IPS DF 6.9 (cell line): ENCODE results near the gene ATL3.
"Not testable (repeated sequence)": the region's sequence is repeated elsewhere in the genome, so short reads cannot be mapped to it uniquely, and the experiment has no call there.

Experiments used
- DNase-seq: peaks from one replicate; pipeline ENCODE4 v3.0.0-alpha.2; 2013; ENCODE audit warnings: low read depth, low spot score
- H3K27ac ChIP-seq: one replicate; pipeline ENCODE4 v1.5.1; 2013; ENCODE audit warnings: low read length, control low read depth
- H3K27me3 ChIP-seq: 2 replicates; pipeline ENCODE4 v1.6.1; 2013; ENCODE audit warnings: mild to moderate bottlenecking, low read length; ENCODE audit not compliant: control insufficient read depth, insufficient read depth
- H3K36me3 ChIP-seq: 2 replicates; pipeline ENCODE4 v1.6.1; 2013; ENCODE audit warnings: low read length; ENCODE audit not compliant: control insufficient read depth, insufficient read depth
- H3K4me1 ChIP-seq: 2 replicates; pipeline ENCODE4 v1.6.1; 2013; ENCODE audit warnings: low read length; ENCODE audit not compliant: control insufficient read depth, insufficient read depth
- H3K4me3 ChIP-seq: 2 replicates; pipeline ENCODE4 v1.5.1; 2013; ENCODE audit warnings: mild to moderate bottlenecking, low read length
- H3K9me3 ChIP-seq: 2 replicates; pipeline ENCODE4 v1.6.1; 2013; ENCODE audit warnings: low read length, inconsistent platforms; ENCODE audit not compliant: control insufficient read depth, insufficient read depth
- WGBS: extraction: QIAGEN DNeasy Blood & Tissue Kit; methylation state at CpG from one replicate; pipeline ENCODE4 v1.1.7; 2013; ENCODE audit warnings: mixed read lengths, missing lambda C conversion rate; ENCODE audit not compliant: insufficient read length, insufficient coverage; 5-methylcytosine and 5-hydroxymethylcytosine counted together

Gene ATL3

GRCh38 chr11:63590024-63590788 lies 81.0 kb downstream of the ATL3 start:
- DNase-seq = no peak
- H3K36me3 ChIP-seq = peaks cover 3% of the 10 kb centered on the region
- no peak overlapping the region for H3K27ac ChIP-seq
- H3K4me3 ChIP-seq = no peak overlapping the region
- H3K27me3 ChIP-seq = no peaks in the 10 kb centered on the region
- H3K4me1 ChIP-seq = no peaks in the 10 kb centered on the region
- WGBS = no CpG with 5 or more reads among the region's 18 CpGs
- no peaks in the 10 kb centered on the region for H3K9me3 ChIP-seq

- no peaks in the 10 kb centered on the region for H3K9me3 ChIP-seq
- no peaks in the 10 kb centered on the region for H3K4me1 ChIP-seq
- H3K27me3 ChIP-seq = no peaks in the 10 kb centered on the region
- no peak overlapping the region for H3K4me3 ChIP-seq
- DNase-seq = no peak
- no CpG with 5 or more reads among the region's 3 CpGs for WGBS
- no peak overlapping the region for H3K27ac ChIP-seq
- peaks cover 3% of the 10 kb centered on the region for H3K36me3 ChIP-seq
These were observed 82.2 kb downstream of the ATL3 start for GRCh38 chr11:63589000-63589399.

- Histone ChIP-seq H3K9me3 (no peaks in the 10 kb centered on the region), H3K27me3 (no peaks in the 10 kb centered on the region), H3K4me3 (no peak overlapping the region), H3K36me3 (peaks cover 10% of the 10 kb centered on the region), H3K4me1 (no peaks in the 10 kb centered on the region), H3K27ac (no peak overlapping the region)
- DNase-seq = no peak
- no CpG with 5 or more reads among the region's 6 CpGs for WGBS
These were observed 84.6 kb downstream of the ATL3 start for GRCh38 chr11:63586451-63587166.

- Histone ChIP-seq H3K27ac (no peak overlapping the region), H3K9me3 (no peaks in the 10 kb centered on the region; the same call in none of the 2 replicates), H3K4me3 (no peak overlapping the region), H3K4me1 (no peaks in the 10 kb centered on the region), H3K27me3 (no peaks in the 10 kb centered on the region), H3K36me3 (peaks cover 16% of the 10 kb centered on the region; the same call in 1 of the 2 replicates)
- DNase-seq = no peak
These were observed 87.9 kb downstream of the ATL3 start for GRCh38 chr11:63583357-63583677.

- peaks cover 16% of the 10 kb centered on the region; the same call in 1 of the 2 replicates for H3K36me3 ChIP-seq
- WGBS = no CpG with 5 or more reads among the region's 7 CpGs
These were observed 90.0 kb downstream of the ATL3 start for GRCh38 chr11:63581224-63581623.

GRCh38 chr11:63578882-63579281 lies 92.3 kb downstream of the ATL3 start:
- no CpG with 5 or more reads among the region's 3 CpGs for WGBS
- not testable (repeated sequence) for DNase-seq

More at GRCh38 chr11:63581224-63581623, 90.0 kb downstream of the ATL3 start:
- DNase-seq, H3K4me3 ChIP-seq, H3K27me3 ChIP-seq, H3K27ac ChIP-seq, H3K9me3 ChIP-seq, H3K4me1 ChIP-seq: not testable (repeated sequence)

GRCh38 chr11:63574856-63575602 lies 96.1 kb downstream of the ATL3 start:
- H3K4me3 ChIP-seq = no peak overlapping the region
- no peaks in the 10 kb centered on the region for H3K27me3 ChIP-seq
- H3K4me1 ChIP-seq = no peaks in the 10 kb centered on the region
- WGBS = no CpG with 5 or more reads among the region's 10 CpGs
- no peak overlapping the region for H3K27ac ChIP-seq
- H3K36me3 ChIP-seq = peaks cover 6% of the 10 kb centered on the region; the same call in 1 of the 2 replicates
- no peaks in the 10 kb centered on the region for H3K9me3 ChIP-seq
- no peak for DNase-seq

More at GRCh38 chr11:63578882-63579281, 92.3 kb downstream of the ATL3 start:
- H3K36me3 ChIP-seq = peaks cover 16% of the 10 kb centered on the region; the same call in 1 of the 2 replicates
- H3K27me3 ChIP-seq, H3K4me1 ChIP-seq, H3K4me3 ChIP-seq, H3K27ac ChIP-seq, H3K9me3 ChIP-seq: not testable (repeated sequence)
